H7 (cell line): Measurements from ENCODE around the gene GNG13. TPM values are rescaled to one million over a fixed set of nuclear protein-coding genes. Genes with fewer than 3 reads are reported as not detected.
"Not testable (repeated sequence)": the region's sequence is repeated elsewhere in the genome, so short reads cannot be mapped to it uniquely, and the experiment has no call there.

Source experiments
- DNase-seq: peaks from one replicate; pipeline ENCODE4 v3.0.0; 2012
- H3K27me3 ChIP-seq: 2 replicates; pipeline ENCODE4 v1.6.0; 2011; ENCODE audit warnings: mild to moderate bottlenecking, low read length; ENCODE audit not compliant: control insufficient read depth, insufficient read depth
- H3K36me3 ChIP-seq: replicated peaks from 2 replicates; pipeline ENCODE4 v1.5.1; 2011; ENCODE audit warnings: low read length; ENCODE audit not compliant: control insufficient read depth, insufficient read depth
- H3K4me3 ChIP-seq: 2 replicates; pipeline ENCODE4 v1.5.1; 2011; ENCODE audit warnings: low read depth, mild to moderate bottlenecking, control low read depth, low read length, moderate library complexity; ENCODE audit not compliant: insufficient read depth
- total RNA-seq: library from RNA; depleted of rRNA; stranded (reverse); fragments of >200 nt; shearing (Covaris generic); gene quantifications from 2 replicates; pipeline ENCODE4 v1.2.3, GENCODE V29; 2014

GNG13 gene
- total RNA-seq, 1 experiment from 2014 or later = not detected

GRCh38 chr16:785563-786535 lies 14.7 kb downstream of the GNG13 start:
- peak; percentile 97 for DNase-seq

GRCh38 chr16:784431-784830 lies 16.1 kb downstream of the GNG13 start:
- Histone ChIP-seq H3K4me3 (no peak overlapping the region), H3K27me3 (no peaks in the 10 kb centered on the region), H3K36me3 (peaks cover 3% of the 10 kb centered on the region; the same call in 1 of the 2 replicates)
- no peak for DNase-seq

More at GRCh38 chr16:785563-786535, 14.7 kb downstream of the GNG13 start:
- Histone ChIP-seq H3K36me3 (peaks cover 11% of the 10 kb centered on the region), H3K27me3 (no peaks in the 10 kb centered on the region), H3K4me3 (no peak overlapping the region)

- no peak for DNase-seq
- peaks cover 3% of the 10 kb centered on the region; the same call in 1 of the 2 replicates for H3K36me3 ChIP-seq
- H3K4me3 ChIP-seq = no peak overlapping the region
- no peaks in the 10 kb centered on the region for H3K27me3 ChIP-seq
Observed at GRCh38 chr16:783404-784161, 17.0 kb downstream of the GNG13 start.

GRCh38 chr16:782766-783403 lies 17.6 kb downstream of the GNG13 start:
- no peak overlapping the region for H3K4me3 ChIP-seq
- DNase-seq = peak; percentile 76
- no peaks in the 10 kb centered on the region for H3K27me3 ChIP-seq
- peaks cover 3% of the 10 kb centered on the region; the same call in 1 of the 2 replicates for H3K36me3 ChIP-seq

DNA sequence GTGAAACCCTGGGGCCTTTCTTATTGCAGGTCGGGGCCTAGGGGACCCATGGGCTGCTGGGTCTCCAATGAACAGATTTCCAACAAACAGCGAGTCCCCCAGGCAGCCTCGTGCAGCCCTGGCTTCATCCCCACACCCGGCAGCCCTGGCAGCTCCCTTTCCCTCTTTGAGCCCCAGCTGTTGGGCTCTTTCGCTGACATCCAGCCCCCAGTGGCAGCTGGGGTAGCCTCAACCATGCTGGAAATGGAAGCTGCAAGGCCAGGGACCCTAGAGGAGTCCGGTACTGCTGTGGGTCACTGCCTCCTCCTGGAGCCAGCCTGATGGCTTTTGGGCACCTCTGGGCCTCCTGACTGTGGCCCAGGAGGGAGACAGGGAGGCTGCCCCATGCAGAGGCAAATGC lies 18.3 kb downstream of the GNG13 start:
- DNase-seq = peak; percentile 76
- no peak overlapping the region for H3K4me3 ChIP-seq
- no peaks in the 10 kb centered on the region for H3K27me3 ChIP-seq

DNA sequence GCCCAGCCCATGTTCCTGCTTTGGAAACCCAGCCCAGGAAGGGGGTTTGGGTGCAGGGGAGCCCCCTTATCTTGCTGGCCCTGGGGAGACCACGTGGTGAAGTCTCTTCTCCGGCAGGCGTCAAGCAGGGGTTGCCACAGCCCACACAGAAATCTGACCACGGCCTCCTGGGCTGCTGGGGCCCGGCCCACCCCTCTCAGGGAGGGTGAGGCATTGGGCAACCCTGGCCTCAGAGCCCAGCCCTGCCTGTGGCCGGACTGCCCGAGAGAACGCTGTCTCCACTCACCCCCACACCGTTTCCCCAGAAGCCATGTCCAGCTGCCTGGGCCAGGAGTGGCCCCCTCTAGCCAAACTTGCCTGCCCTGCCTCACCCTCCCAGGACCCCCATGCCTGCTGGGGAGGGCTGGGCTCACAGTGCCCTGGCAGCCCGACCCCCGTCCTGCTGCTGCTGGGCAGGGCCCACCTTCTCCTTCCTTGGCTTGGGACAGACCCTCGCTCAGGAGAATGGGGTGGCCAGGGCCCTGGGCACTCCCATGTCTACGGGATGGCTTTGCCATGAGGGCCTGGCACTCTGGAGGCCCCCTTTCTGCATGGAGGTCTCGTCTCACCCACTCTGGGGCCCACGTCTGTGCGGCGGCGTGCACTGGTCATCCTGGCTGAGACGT lies 19.1 kb downstream of the GNG13 start:
- Histone ChIP-seq H3K27me3 (no peaks in the 10 kb centered on the region), H3K4me3 (no peak overlapping the region), H3K36me3 (peaks cover 2% of the 10 kb centered on the region; the same call in 1 of the 2 replicates)
- DNase-seq = no peak

More for the DNA sequence above, 18.3 kb downstream of the GNG13 start:
- peaks cover 3% of the 10 kb centered on the region; the same call in 1 of the 2 replicates for H3K36me3 ChIP-seq

GRCh38 chr16:780296-780695 lies 20.2 kb downstream of the GNG13 start:
- no peak overlapping the region for H3K4me3 ChIP-seq
- H3K36me3 ChIP-seq = no peaks in the 10 kb centered on the region
- DNase-seq = no peak
- H3K27me3 ChIP-seq = no peaks in the 10 kb centered on the region

- H3K4me3 ChIP-seq = no peak overlapping the region
- H3K27me3 ChIP-seq = no peaks in the 10 kb centered on the region
- no peaks in the 10 kb centered on the region for H3K36me3 ChIP-seq
- no peak for DNase-seq
Observed at GRCh38 chr16:779561-779960, 21.0 kb downstream of the GNG13 start.

DNA sequence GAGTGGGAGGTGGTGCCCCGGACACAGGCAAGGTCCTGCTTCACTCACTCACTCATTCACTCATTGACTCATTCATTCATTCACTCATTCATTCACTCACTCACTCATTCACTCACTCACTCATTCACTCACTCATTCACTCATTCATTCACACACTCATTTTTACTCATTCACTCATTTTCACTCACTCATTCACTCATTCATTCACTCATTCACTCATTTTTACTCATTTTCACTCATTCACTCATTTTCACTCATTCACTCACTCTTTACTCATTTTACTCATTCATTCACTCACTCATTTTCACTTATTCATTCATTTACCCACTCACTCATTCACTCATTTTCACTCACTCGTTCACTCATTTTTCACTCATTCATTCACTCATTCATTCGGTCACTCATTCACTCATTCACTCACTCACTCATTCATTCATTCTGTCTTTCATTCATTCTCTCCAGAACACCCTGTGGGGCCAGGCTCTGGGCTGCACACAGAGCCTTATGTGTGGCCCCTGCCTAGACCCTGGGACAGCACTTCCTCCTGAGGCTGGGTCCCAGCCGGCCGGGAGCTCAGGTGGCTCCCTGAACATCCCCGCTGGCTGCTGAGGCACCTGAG lies 21.5 kb downstream of the GNG13 start:
- Histone ChIP-seq H3K4me3 (no peak overlapping the region), H3K27me3 (no peaks in the 10 kb centered on the region), H3K36me3 (no peaks in the 10 kb centered on the region)
- DNase-seq = no peak

GRCh38 chr16:778447-778846 lies 22.1 kb downstream of the GNG13 start:
- no peak for DNase-seq
- H3K27me3 ChIP-seq = no peaks in the 10 kb centered on the region
- H3K4me3 ChIP-seq = no peak overlapping the region
- H3K36me3 ChIP-seq = no peaks in the 10 kb centered on the region

GRCh38 chr16:777826-778225 lies 22.7 kb downstream of the GNG13 start:
- Histone ChIP-seq H3K36me3 (no peaks in the 10 kb centered on the region), H3K27me3 (no peaks in the 10 kb centered on the region), H3K4me3 (no peak overlapping the region)
- DNase-seq = no peak

DNA sequence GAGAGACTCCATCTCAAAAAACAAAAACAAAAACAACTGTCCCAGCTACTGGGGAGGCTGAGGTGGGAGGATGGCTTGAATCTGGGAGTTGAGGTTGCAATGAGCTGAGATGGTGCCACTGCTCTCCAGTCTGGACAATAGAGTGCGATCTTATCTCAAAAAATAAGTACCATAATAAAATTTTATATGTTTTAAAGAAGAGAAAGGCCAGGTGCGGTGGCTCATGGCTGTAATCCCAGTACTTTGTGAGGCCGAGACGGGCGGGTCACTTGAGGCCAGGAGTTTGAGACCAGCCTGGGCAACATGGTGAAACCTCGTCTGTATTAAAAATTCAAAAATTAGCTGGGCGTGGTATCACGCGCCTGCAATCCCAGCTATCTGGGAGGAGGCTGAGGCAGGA lies 23.7 kb downstream of the GNG13 start:
- H3K4me3 ChIP-seq = no peak overlapping the region
- no peaks in the 10 kb centered on the region for H3K36me3 ChIP-seq
- H3K27me3 ChIP-seq = no peaks in the 10 kb centered on the region
- DNase-seq = no peak

DNA sequence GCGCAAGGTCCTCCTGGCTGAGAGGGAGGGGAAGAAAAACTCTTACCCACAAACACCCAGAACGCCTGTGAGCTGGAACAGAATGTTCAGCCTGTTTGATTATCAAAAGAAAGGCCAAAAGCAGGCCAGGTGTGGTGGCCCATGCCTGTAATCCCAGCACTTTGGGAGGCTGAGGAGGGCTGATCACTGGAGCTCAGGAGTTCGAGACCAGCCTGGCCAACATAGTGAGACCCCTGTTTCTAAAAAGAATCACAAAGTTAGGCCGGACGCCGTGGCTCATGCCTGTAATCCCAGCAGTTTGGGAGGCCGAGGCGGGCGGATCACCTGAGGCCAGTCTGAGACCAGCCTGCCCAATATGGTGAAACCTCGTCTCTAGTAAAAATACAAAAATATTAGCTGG lies 24.2 kb downstream of the GNG13 start:
- H3K4me3 ChIP-seq, DNase-seq, H3K27me3 ChIP-seq, H3K36me3 ChIP-seq: not testable (repeated sequence)
